NCI-H2196 (cell line): ENCODE data around the gene FBXL13.
"Not testable (repeated sequence)": the region's sequence is repeated elsewhere in the genome, so short reads cannot be mapped to it uniquely, and the experiment has no call there.

Experiments
- DNase-seq: peaks from one replicate; lab custom pipeline; 2025; ENCODE audit not compliant: unreplicated experiment; lab: John Stamatoyannopoulos, UW

The FBXL13 gene

DNA sequence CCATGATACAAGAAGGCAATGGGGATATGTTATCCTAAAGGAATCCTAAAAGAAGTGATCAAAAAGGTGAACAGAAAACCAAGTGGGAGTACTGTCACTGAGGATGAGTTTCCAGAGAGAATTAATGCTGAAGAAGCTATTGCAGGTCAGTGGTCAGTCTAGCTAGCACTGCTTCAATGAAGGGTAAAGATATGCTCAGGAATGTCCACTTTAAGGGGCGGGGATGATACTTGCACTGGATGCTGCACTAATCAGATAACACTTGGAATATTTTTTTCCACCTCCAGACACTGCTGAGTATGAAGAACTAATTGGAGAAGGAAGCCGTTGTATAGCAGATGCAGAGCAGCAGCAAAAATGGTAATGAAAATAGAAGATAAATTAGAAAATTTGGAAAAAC lies 86.5 kb downstream of the FBXL13 start:
- DNase-seq: no peak

DNA sequence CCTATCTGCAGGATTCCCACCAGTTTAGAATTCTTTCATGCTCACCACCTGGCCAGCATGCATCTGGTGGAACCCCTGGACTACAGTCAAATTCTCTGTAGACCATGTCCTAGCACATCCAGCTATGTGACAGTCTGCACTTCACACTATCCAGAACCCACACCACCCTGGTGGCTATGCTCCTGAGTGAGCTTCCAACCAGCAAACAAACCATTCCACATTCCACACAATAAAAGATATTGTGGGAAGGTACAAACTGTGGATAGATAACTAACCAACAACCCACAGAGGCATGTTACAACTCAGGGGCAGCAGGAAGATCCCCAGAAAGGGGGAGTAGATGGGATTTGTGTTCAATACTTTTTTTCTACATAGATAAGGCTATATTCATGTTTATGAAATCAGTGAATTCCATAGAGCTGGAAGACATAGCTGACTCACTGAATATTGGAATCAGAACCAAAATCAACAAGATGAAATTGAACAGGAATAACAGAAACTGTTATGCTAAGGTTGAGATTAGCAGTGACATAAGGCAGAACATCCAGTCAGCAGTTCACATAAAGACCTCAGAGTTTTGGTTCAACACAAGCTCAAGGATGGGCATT lies 89.3 kb downstream of the FBXL13 start:
- no peak for DNase-seq

- DNase-seq: no peak
Observed at GRCh38 chr7:102983602-102984001, 91.0 kb downstream of the FBXL13 start.

DNA sequence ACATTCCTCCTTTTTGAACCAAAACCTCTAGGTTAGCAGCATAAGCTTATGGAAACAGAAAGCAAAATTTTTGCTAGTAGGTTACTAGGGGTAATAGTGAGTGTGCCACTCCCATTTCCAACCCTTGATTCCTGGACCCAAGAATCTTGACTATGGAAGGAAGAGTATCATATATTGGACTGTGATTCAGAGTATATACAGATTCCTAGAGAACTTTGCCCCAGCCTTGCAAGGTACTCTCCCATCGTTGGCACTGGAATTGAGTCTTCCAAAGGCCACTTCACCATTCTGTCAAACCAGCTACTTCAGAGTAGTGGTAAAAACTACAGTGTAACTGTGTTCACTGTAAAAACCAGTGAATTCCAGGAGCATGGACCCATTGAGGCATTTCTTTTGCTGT lies 92.4 kb downstream of the FBXL13 start:
- DNase-seq: no peak

DNA sequence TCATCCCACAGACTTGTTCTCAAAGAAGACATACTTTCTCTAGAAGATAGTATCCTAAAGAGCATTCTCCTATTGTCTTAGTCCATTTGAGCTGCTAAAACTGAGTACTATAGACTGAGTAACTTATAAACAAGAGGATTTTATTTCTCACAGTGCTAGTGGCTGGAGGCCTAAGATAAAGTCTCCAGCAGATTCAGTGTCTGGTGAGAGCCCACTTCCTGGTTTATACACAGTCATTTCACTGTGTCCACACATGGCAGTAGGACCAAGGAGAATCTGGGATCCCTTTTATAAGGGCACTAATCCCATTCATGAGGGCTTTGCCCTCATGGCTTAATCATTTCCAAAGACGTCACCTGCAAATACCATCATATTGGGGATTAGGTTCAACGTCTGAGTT lies 93.1 kb downstream of the FBXL13 start:
- DNase-seq: no peak

- no peak for DNase-seq
Observed at GRCh38 chr7:102979670-102980069, 94.9 kb downstream of the FBXL13 start.

DNA sequence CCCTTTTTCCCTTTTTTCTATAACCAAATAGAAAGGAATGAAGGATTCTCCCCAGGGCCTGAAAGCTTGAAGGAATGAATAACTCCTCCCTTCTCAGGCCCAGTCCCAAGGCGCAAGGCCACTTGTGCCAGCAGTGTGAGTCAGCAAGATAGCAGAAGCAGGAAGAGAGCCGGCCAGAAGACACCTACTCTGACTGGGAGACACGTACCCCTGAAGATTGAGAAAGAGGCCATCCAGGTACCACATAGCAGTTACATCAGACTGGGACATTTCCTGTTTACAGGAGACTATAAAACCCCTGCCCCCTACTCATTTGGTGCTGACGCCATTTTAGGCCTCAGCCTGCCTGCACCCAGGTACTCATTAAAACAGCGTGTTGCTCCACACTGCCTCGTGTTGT lies 96.3 kb downstream of the FBXL13 start:
- DNase-seq: no peak

DNA sequence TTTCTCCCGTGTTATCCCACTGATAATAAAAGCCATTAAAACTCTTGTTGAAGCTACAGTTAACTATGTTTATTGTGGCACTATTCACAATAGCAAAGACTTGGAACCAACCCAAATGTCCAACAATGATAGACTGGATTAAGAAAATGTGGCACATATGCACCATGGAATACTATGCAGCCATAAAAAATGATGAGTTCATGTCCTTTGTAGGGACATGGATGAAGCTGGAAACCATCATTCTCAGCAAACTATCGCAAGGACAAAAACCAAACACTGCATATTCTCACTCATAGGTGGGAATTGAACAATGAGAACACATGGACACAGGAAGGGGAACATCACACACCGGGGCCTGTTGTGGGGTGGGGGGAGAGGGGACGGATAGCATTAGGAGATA lies 97.0 kb downstream of the FBXL13 start:
- not testable (repeated sequence) for DNase-seq

DNA sequence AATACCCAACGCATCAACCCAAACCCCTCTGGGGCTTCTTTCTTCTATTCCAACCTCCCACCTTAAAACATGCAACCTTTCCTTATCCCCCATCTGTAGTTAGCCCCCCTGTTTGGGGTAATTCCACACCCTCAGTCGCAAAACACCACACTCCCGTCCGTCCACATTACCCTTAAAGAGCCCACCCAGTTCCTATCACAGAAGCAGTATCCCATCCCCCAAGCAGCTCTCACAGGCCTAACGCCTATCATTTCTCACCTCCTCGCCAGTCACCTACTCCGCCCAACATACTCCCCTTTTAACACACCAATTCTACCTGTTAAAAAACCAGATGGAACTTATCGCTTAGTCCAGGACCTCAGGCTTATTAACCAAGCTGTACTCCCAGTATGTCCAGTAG lies 98.1 kb downstream of the FBXL13 start:
- no peak for DNase-seq

DNA sequence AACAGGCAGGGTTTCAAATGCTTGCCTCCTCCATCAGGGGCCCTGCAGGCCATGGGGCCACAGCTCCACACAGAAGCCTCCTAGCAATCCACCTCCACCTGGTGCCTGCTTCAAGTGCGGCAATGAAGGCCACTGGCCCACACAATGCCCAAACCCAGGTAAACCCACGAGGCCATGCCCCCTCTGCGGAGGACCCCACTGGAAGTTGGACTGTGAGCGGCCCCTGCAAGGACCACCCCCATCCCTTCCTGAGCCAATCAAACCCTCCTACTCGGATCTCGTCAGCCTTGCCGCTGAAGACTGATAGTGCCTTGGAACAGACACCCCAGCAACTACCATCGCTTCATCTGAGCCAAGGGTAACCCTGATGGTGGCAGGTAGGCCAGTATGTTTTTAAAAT lies 98.7 kb downstream of the FBXL13 start:
- no peak for DNase-seq

- DNase-seq: no peak
Observed at GRCh38 chr7:102974366-102975236, 100.0 kb downstream of the FBXL13 start.

GRCh38 chr7:102973096-102973802 lies 101.3 kb downstream of the FBXL13 start:
- DNase-seq: no peak

DNA sequence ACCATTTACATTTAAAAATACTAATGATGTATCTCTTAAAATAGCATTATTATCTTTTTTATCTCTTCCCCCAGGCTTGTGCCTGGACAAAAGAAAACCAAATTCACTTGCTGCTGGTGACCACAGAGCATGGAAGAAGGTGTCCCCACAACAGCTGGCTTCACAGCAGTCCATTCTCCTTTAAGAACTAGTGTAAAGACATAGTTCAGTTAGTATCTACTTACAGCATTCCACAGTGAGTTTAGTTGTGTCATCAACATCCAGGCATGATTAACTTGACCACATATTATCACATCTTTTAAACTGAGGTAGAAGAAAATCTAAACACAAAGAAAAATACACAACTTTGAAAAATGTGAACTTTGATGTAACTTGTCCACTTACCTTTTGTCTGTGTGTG lies 106.8 kb downstream of the FBXL13 start:
- no peak for DNase-seq

- DNase-seq: no peak
Observed at GRCh38 chr7:102966465-102966864, 108.1 kb downstream of the FBXL13 start.

DNA sequence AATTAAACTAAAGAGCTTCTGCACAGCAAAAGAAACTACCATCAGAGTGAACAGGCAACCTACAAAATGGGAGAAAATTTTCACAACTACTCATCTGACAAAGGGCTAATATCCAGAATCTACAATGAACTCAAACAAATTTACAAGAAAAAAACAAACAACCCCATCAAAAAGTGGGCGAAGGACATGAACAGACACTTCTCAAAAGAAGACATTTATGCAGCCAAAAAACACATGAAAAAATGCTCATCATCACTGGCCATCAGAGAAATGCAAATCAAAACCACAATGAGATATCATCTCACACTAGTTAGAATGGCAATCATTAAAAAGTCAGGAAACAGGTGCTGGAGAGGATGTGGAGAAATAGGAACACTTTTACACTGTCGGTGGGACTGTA lies 112.6 kb downstream of the FBXL13 start:
- not testable (repeated sequence) for DNase-seq

GRCh38 chr7:102958004-102958403 lies 116.6 kb downstream of the FBXL13 start:
- DNase-seq: not testable (repeated sequence)

DNA sequence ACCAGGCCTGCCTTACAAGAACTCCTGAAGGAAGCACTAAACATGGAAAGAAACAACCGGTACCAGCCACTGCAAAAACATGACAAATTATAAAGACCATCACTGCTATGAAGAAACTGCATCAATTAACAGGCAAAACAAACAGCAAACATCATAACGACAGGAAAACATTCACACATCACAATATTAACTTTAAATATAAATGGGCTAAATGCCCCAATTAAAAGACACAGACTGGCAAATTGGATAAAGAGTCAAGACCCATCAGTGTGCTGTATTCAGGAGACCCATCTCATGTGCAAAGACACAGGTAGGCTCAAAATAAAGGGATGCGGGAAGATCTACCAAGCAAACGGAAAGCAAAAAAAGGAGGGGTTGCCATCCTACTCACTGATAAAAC lies 120.2 kb downstream of the FBXL13 start:
- not testable (repeated sequence) for DNase-seq

DNA sequence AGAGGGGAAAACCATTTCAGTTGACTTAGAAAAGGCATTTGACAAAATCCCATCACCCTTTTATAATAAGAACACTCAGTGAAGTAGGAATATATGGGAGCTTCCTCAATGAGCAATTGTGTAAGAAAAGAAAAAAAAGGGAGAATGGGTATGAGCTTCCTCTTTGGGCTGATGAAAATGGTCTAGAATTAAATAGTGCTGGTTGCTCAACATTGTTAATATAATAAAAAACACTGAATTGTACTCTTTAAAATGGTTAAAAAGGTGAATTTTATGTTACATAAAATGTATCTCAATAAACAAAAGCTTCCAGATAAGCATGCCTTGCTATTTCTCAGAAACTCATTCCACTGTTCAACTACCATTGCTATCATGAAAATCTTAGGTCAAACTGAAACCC lies 121.2 kb downstream of the FBXL13 start:
- no peak for DNase-seq

DNA sequence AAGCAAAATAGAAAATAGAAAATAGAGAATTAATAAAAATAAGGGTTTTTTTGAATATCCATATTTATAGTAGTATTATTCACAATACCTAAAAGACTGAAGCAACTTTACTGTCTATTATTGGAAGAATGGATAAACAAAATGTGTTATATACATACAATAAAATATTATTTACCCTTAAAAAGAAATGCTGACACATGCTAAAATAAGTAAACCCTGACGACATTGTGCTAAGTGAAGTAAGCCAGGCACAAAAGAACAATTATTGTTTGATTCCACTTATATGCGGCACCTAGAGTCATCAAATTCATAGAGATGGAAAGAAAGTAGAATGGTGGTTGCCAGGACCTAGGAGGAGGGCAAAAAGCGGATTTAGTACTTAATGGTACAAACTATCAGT lies 122.8 kb downstream of the FBXL13 start:
- no peak for DNase-seq

DNA sequence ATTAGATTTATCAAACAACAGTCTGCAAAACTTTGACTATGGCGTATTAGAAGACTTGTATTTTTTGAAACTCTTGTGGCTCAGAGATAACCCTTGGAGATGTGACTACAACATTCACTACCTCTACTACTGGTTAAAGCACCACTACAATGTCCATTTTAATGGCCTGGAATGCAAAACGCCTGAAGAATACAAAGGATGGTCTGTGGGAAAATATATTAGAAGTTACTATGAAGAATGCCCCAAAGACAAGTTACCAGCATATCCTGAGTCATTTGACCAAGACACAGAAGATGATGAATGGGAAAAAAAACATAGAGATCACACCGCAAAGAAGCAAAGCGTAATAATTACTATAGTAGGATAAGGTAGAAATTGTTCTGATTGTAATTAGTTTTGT lies 130.4 kb downstream of the FBXL13 start:
- DNase-seq: no peak

- no peak for DNase-seq
Observed at GRCh38 chr7:102943423-102944169, 131.0 kb downstream of the FBXL13 start.
